Measurements from ENCODE around the gene AGR3.

AGR3 gene

DNA sequence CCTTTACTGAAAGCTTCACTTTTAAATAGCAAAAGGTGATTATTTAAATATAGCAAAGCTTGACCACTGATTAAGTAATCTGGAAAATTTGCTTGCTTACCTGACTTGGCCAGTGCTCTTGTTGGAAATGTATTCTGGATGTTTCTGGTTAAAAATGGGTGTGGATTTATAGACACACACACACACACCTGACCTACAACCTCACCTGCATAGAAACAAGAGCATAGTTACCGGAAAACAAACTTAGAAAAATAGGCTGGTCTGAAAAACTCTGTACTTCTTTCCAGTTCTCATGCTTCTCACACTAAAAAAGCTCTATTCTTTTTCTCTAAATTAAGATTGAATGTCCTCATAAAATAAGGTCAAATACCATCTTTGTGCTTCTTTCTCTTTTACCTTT is at the start of gene AGR3:
Gene AGR3 (minus strand): TSS at position 140 of the 400 bp plus-strand sequence. CDS start 3,365 bp downstream, outside the sequence.
- DNase-seq = no peak

DNA sequence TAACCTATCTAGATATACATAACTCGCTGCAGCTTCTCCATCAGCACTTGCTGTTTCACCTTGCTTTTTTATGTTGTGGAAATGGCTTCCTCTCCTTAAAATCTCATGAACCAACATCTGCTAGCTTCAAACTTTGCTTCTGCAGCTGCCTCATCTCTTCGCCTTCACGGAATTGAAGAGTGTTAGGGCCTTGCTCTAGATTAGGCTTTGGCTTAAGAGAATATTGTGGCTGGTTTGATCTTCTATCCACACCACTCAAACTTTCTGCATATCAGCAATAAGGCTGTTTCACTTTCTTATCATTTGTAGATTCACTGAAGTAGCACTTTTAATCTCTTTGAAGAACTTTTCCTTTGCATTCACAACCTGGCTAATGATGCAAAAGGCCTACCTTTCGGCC is 49.2 kb upstream of the AGR3 start:
- no peak for DNase-seq

DNA sequence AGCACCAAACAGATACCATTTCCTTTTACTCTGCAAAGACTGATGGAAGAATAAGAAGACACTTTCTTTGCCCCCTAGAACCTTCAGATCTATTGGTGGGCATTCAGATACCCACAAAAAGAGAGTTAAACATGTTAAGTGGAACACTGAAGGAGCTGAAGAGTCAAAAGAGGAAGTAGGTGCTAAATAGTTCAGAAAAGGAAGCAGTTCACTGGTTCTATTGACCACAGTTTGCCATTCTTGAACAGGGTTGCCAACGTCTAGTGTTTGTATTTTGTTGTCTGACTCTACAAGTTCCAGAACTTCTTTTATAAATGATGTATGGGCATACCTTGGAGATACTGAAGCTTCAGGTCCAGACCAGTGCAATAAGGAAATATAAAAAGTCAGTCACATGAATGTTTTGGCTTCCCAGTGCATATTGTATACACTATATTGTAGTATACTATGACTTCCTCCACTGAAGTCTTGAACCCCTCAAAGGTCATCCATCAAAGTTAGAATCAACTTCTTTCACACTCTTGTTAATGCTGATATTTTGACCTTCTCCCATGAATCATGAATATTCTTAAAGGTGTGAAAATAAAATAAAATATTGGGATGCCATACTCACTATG is 47.5 kb upstream of the AGR3 start:
- DNase-seq = no peak

DNA sequence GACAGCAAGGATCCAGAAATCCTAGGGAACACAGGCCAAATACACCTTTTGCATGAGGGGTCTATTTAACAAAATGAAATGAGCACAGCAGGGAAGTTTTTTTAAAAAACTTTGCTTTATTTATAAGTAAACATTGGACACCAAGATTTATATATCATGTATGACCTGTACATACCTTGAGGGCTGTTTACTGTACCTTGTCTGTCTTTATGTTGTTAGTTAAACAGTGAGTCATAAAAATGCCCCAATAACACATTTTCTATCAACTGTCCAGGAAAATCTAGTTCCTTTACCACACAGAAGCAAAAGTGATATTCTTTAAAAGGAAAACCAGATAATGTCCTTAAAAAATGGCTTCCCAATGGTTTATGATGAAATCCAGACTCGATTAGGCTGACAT is 45.1 kb upstream of the AGR3 start:
- no peak for DNase-seq

DNA sequence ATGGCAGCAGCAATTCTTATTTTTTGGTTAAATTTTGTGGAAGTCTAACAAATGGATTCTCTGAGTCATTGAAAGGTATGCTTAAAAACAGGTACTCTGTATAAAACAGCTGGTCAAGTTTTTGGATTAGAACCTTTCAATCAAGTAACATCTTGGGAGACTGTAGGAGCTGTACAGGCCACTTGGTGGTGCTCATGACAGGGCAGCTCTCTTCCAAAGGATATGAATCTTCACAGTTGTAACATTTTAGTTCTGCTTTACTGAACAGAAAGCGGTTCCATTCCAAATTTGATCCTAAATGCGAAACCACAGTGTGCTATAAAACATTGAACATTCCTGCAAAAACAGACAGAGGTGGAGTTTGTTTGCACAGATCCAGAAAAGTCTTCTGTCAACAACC is 44.5 kb upstream of the AGR3 start:
- no peak for DNase-seq

DNA sequence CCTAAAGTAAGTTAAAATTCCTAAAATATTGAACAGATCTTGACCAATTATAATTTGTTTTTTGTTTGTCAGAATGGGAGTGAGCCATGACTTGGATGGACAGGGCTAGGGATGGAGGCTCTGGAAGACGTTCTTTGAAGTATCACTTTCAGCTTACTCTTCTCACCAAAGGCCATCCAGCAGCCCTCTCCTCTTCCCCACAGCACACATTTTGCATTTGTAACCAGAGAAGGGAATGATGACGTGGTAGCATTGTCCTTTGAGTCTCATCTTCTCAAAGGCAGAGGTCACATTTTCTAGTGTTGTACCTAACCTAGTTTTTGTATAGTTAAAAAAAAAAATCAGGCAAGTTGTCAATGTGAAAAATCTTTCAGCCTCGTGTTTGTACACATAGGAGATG is 43.8 kb upstream of the AGR3 start:
- no peak for DNase-seq

DNA sequence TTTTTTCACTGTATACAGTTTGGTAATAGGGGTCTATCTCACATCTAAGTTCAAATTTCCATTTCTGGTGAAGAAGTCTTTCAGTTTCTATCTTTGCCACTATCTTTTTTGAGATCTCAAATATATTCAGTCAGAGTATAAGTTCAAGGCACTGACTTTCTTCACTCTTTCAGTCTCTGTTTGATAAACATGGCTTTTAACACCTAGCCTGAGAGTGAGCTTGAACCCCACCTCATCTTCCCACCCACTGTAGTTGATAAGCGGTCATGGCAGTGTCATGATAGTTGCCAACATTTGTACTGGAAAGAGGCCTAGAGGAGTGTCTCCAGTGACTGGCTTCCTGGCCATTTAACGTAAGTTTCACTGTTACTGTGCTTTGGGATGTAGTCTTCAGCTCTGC is 41.2 kb upstream of the AGR3 start:
- DNase-seq = no peak

DNA sequence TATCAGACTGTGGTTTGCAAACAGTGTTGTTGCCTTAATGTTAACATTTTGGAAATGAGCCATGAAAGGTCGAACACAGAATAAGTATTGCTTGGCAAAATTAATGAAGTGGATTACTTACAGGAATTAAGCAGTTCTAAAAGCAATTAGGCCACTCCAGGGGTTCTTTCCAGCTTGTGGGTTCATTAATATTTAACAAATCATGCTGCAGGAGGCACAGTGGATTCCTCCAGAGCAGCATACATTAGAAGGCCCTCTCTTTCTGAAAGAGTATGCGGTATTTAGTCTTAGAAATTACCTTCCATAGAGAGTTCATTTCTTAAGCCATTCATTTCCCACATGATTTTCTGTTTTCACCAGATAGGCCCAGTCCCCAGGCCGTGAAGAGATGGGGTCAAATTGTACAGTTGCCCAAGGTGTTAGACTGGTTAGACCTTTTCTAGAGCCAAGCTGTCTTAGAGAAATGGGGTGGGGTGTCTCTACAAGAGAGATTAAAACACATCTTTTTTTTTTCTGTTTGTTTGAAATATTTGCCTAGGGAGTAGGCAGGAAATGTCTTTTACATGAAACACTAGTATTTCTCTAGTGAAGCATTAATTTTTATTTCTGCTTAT is 40.0 kb upstream of the AGR3 start:
- no peak for DNase-seq

DNA sequence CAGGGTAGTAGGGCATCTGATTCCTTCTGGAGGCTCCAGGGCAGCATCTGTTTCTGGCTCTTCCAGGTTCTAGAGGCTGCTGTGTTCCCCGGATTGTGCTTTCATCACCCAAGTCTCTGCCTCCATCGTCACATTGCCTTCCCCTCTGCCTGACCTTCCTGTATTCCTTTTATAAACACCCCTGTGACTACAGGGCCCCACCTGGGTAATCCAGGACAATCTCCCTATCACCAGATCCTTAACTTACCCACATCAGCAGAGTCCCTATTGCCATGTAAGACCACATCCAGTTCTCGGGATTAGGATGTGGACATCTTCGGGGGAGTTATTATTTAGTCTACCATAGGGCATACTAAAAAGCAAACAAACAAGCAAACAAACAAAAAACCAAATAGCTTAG is 39.4 kb upstream of the AGR3 start:
- DNase-seq = no peak

DNA sequence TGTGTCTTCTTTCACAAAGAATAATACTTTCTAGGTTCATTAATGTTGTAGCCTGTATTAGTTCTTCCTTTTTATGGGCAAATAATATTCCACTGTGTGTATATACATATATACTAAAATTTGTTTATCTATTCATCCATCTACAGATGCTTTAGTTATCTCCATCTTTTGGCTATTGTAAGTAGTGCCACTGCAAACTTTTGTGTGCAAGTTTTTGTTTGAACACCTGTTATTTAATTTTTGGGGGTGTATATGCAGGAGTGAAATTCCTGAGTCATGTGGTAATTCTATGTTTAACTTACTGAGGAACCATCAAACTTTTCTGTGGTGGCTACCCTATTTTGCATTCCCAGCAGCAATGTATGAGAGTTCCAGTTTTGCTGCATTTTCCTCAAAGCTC is 37.7 kb upstream of the AGR3 start:
- no peak for DNase-seq

DNA sequence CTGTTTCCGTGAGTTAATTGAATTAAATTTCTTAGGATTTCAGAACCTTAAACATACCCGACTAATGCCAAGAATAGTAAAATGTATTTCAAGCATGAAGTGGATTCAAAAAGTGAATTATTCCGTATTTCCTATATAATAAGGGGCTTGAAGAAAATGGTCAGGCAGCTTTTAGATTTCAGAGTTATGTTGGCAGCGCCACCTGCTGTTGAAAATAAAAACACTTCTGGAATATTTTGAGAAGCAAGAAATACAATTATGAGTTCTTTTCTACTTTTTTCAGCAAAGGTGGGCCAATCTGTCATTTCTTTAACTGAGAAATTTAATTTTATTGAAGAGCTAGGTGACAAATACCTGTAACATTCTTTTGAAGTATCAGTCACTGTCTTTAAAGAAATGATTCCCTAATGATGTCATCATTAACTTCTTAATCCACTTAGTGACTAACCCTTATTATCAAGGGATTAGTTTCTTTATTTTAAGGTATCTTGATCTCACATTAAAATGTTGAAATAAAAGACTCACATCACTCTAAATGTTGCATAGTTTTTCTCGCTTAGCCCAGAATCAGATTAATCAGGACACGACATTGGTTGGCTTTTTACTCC is 36.6 kb upstream of the AGR3 start:
- DNase-seq = no peak

DNA sequence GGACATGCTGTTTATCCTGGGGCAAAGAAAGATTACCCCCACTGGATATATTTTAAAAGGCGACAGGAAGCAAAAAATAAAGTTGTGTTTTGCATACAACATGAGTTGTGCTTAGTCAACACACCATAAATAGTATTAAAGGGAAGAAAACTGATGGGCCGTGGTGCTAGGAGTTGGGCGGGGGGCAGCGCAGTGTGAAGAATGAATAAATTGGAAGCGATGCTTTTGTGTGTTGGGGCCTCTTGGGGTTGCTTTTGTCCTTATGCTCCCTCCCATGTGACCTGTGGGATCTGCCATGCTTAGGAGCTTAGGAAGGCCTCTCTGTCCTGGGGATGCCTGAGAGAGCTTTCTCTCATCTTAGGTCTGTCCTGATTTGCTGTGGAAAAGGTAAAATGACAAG is 35.0 kb upstream of the AGR3 start:
- DNase-seq = no peak

DNA sequence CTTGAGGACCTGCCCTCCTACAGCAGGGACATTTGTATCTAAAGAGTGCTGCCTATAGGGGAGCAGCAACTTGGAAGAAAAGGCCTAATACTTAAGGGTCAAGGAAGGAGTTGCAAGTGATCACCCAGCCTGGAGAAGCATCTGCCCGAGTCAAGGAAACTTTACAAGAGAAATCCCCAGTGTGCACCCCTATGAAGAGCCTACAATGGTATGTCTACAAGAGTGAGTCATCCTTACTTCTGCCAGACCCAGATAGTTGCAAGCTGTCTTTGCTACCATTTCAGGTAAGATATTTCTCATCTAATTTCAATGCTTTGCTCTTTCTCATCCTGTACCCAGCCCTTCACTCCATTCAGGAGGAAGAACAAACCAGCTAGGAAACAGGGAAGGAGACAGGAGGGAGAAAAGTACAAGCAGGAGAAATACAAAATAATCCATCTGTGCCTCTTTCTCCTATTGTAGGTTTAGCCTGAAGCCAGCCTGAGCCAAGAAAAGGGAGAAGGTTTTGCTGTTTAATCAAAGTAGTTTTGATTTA is 34.4 kb upstream of the AGR3 start:
- DNase-seq = no peak

DNA sequence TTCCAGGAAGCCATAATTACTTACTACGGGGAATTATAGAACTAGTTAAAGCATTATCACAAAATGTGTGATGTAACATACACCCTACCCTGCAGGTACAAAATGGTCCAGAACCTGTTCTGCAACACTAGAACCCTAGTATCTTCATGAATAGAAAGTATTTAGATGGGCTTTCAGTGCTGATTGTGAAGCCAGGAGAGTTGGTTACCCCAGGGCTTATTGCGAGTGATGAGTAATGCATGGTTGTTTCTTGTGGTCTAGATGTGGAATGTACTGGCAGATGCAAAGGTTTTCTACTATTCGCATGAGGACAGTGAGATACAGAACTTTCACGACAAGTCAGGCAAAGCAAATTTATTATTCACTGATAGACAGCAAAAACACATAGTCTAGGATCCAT is 33.6 kb upstream of the AGR3 start:
- no peak for DNase-seq

DNA sequence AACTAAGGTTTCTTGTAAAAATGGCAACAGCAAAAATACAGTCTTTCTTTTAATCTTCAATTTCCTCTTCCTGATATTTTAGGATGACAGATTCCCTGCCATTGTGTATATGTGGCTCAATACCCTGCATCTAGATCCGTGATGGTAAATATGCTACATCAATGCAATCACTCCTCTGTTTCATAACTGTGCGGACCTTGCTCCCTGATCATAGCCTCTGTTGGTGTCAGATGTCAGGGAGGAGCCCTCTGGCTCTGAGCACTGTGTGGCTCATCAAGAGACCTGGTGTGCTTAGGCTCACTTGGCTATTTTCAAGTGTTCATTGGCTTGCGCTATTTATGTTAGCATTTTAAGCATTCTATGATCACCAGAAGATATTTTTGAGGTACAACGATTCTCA is 33.0 kb upstream of the AGR3 start:
- no peak for DNase-seq

DNA sequence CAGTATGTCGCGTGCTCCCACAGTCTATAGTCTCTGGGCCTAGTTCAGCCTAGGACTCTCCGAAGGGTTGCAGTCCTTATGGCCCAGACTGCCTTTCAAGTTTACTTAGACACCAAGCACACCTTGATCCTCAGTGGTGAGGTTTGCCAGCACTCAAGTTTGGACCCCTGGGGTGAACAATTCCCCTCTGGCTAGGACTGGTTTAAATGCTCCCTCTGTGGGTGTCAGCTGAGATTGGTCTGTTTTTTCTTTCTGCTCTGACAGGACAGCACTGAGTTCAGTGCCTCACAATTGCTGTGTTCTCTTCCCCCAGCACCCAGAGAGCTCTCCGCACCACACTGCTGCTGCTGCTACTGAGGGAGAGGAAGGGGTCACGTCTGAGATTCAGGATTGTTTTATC is 31.9 kb upstream of the AGR3 start:
- DNase-seq = no peak

DNA sequence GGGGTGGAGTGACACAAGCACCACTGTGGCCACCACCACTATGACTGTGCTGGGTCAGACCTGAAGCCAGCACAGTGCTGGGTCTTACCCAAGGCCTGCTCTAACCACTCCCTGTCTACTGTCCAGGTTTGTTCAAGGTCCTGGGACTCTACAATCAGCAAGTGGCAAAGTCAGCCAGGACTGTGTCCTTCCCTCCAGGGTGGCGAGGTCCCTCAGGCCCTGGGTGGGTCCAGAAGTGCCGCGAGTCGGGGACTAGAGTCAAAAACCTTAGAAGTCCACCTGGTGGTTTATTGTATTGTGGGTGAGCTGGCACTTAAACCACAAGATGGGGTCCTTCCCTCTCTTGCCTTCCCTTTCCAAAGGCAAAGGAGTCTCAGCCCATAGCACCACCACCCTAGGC is 30.8 kb upstream of the AGR3 start:
- DNase-seq = no peak

DNA sequence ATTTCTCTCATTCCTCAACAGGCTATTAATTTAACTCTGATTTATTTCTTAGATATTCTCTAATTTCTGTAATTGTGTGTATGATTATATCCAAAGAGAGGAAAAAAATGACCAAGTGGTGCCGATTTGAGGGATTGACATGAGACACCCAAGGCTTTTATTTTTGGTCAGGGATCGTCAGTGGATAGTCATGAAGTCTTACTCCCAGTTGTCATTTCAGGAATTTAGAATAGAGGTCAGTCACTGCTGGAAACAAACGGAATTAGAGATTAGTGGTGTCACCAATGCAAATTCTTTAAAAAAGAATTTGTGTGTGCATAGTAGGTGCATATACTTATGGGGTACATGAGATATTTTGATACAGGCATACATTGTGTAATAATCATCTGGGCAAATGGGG is 26.8 kb upstream of the AGR3 start:
- no peak for DNase-seq

DNA sequence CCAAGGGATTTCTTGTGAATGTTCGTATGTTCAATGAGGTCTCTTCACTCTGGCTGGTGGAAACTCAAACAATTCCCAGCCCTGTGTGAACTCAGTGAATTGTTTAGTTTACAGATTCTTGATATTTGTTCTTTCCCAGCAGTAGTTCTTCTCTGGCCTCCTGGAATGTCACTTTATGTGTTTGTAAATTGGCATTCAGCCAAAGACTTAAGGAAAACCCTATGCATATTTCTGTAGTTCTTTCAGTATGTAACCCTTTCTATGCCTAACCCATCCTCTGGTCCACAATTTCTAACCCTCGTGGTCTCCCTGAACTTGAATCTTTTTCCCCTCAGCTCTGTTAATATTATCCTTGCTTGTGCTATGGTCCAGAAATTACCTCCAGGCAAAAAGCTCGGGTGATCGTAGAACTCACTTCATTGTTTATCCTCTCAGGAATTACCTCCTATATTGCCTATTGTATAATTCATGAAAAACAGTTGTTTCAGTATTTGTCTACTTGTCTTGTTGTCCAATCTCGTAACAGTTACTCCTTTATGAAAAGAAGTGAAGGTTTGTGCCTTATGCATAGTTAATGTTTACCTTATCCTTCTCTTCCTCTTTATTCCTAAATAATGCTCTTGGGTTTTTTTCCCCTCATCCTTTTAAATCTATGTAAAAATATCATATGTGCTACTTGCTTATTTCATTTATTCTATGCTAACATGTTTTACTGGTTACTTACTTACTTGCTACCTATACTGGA is 23.7 kb upstream of the AGR3 start:
- no peak for DNase-seq

DNA sequence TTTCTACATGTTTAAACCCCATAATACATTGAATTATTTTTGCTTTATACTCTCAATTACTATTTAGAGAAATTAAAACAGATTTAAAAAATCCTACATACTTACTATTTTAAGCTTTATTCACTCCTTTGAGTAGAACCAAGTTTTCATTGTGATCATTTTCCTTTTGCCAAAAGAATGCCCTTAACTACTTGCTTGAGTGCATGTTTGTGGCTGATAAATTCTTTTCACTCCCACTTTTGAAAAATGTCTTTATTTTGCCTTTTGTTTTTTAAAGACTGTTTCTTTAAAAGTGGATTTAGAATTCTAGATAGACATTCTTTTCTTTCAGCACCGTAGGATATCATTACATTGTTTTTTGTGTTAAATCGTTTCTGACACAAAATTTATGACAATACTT is 22.3 kb upstream of the AGR3 start:
- DNase-seq = no peak

DNA sequence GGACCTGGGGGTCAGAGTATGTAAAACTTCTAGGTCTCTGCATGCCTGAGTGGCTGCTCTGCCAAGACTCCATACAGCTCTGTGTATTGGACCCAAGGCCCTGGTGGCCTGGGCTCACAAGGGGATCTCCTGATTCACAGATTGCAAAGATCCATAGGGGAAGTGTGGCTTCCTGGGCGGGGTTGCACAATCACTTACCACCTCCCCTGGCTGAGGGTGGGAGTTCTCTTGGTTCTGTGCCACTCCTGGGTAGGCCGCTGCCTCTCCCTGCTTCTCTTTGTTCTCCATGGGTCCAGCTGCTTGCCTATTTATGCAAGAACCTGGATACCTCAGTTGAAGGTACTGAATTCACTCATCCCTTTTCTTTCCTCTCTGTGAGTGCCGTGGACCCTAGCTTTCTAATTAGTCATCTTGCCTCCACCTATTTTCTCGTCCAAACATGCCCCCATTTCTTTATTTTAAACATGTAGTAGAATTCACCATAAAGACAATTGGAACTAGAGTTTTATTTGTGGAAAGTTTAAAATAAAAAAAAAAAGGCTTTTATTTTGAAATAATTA is 18.5 kb upstream of the AGR3 start:
- DNase-seq = no peak

DNA sequence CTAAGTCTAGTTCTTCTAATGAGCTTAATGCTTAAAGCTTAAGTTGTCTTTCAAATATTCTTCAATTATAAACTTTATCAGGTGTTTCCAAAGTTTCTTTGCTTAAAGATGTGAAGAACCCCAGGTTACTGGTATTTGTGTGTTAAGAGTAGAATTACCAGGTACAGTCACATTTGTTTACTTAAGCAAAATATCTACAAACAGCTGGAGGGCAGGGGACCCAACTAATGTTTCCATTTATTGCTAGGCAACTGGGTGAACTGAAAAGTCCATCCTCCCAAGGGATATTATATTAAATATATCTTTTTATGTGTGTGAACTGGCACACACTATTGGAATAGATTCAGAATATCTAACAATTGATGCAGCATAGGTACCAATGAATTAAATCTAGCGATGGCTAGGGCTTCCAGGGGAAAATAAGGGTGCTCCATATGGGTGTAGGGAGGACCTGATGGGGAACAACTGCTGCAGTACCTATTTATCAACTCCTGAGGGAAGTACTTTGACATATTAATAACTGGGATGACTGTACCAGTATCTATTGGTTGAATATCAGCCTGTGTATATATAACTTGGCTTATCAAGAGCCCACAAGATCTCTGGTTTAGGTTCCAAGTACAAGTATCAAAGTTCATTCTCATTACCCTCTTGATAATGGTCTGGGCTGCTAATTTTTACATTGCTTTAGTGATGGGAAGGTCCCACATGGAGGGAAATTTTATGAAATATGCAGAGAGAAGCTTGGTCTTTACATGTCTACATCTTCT is 10.3 kb upstream of the AGR3 start:
- peak; percentile 16 for DNase-seq

DNA sequence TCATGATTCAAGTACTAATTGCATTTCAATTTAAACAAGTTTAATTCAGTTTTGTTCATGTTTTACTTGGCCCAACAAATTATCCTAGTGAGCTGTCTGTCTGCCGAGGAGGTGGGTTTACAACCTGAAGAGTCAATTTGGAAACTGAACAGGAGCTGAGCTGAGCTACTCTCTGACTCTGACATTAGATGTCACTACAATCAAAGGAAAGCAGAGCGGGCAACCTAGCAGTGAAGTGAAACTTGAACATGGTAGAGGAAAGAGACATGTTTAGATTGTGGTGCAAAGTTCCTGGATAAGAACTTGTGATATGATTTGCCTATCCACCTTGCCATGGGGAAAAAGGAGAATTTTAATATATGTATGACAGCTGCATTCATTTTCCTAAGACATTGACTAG is 9.6 kb upstream of the AGR3 start:
- no peak for DNase-seq

Measured in NCI-H1048 (cell line).